H1 (cell line): ENCODE results near the gene ACRV1. TPM values are rescaled to one million over a fixed set of nuclear protein-coding genes. Genes with fewer than 3 reads are reported as not detected.

Experiments used
- CTCF ChIA-PET: fragments of 300-600 bp; sonication (Branson Sonifier 250); formaldehyde crosslinking; loops from one replicate; lab custom pipeline; 2021; ENCODE audit not compliant: partially characterized antibody; lab: Charles Lee
- POLR2A ChIA-PET: fragments of 300-600 bp; sonication (Branson Sonifier 250); formaldehyde crosslinking; loops from one replicate; lab custom pipeline; 2021; ENCODE audit warnings: inconsistent platforms; ENCODE audit not compliant: partially characterized antibody; lab: Charles Lee
- DNase-seq, 2 experiments: peaks; one replicate each; pipeline versions ENCODE4 v3.0.0 to v3.0.0-alpha.2; 2010 to 2022; ENCODE audit warnings: low spot score in 2 of 2, low read depth in 1 of 2, mixed read lengths in 1 of 2
- FAIRE-seq: peaks from 2 replicates; lab custom pipeline; 2011; peaks lifted over from hg19 to GRCh38; lab: Jason Lieb, UNC
- H2AFZ ChIP-seq: 2 replicates; pipeline ENCODE4 v1.8.1; 2012; ENCODE audit warnings: low read length, inconsistent platforms
- H2AK5ac ChIP-seq: 2 replicates; pipeline ENCODE4 v1.6.1; 2013; ENCODE audit warnings: low read depth, low read length
- H2BK120ac ChIP-seq: replicated peaks from 2 replicates; pipeline ENCODE3; 2013; ENCODE audit warnings: low read depth, low read length, inconsistent platforms
- H2BK12ac ChIP-seq: 2 replicates; pipeline ENCODE4 v1.6.1; 2013; ENCODE audit warnings: low read depth, low read length
- H2BK15ac ChIP-seq: 2 replicates; pipeline ENCODE4 v1.6.1; 2013; ENCODE audit warnings: low read length
- H2BK20ac ChIP-seq: 2 replicates; pipeline ENCODE4 v1.6.1; 2013; ENCODE audit warnings: low read length
- H2BK5ac ChIP-seq: 2 replicates; pipeline ENCODE4 v1.6.1; 2013; ENCODE audit warnings: low read depth, low read length
- H3K14ac ChIP-seq: 2 replicates; pipeline ENCODE4 v1.6.1; 2013; ENCODE audit warnings: inconsistent platforms; ENCODE audit not compliant: insufficient read length
- H3K18ac ChIP-seq: 2 replicates; pipeline ENCODE4 v1.6.1; 2013; ENCODE audit warnings: low read length; ENCODE audit errors: extremely low read depth
- H3K23ac ChIP-seq: 2 replicates; pipeline ENCODE4 v1.6.1; 2013; ENCODE audit warnings: inconsistent platforms; ENCODE audit not compliant: insufficient read length
- H3K23me2 ChIP-seq: 2 replicates; pipeline ENCODE4 v1.6.1; 2013; ENCODE audit warnings: low read depth, low read length
- H3K27ac ChIP-seq: 2 replicates; pipeline ENCODE4 v1.6.1; 2011; ENCODE audit warnings: low read depth, low read length, inconsistent platforms
- H3K27me3 ChIP-seq, 4 experiments: replicated peaks in 1 of 4; 1 replicate in 1 of 4; 2 replicates in 3 of 4; pipeline versions ENCODE4 v1.6.1 to v1.8.1; 2011 to 2013; ENCODE audit warnings: low read length in 3 of 4, mild to moderate bottlenecking in 3 of 4, inconsistent platforms in 2 of 4, mixed read lengths in 2 of 4, moderate library complexity in 1 of 4; ENCODE audit not compliant: control insufficient read depth in 3 of 4, insufficient read depth in 3 of 4; ENCODE audit errors: extremely low read depth in 1 of 4
- H3K36me3 ChIP-seq, 4 experiments: 2 replicates each; pipeline versions ENCODE4 v1.6.1 to v1.8.1; 2011 to 2013; ENCODE audit warnings: mild to moderate bottlenecking in 4 of 4, low read length in 3 of 4, moderate library complexity in 2 of 4, control low read depth in 1 of 4, inconsistent platforms in 1 of 4; ENCODE audit not compliant: insufficient read depth in 4 of 4, control insufficient read depth in 2 of 4
- H3K4ac ChIP-seq: replicated peaks from 2 replicates; pipeline ENCODE3; 2013; ENCODE audit warnings: low read length, low read depth, mixed read lengths, inconsistent platforms; ENCODE audit not compliant: insufficient read length
- H3K4me1 ChIP-seq, 4 experiments: replicated peaks in 1 of 4; 1 replicate in 1 of 4; 2 replicates in 3 of 4; pipeline versions ENCODE4 v1.6.1 to v1.8.1; 2011 to 2013; ENCODE audit warnings: low read length in 3 of 4, inconsistent platforms in 2 of 4, mixed read lengths in 1 of 4; ENCODE audit not compliant: insufficient read depth in 4 of 4, control insufficient read depth in 3 of 4
- H3K4me2 ChIP-seq, 2 experiments: 2 replicates each; pipeline versions ENCODE4 v1.6.1 to v1.8.1; 2011 to 2013; ENCODE audit warnings: low read depth in 2 of 2, low read length in 2 of 2, control low read depth in 1 of 2, inconsistent platforms in 1 of 2, mild to moderate bottlenecking in 1 of 2; ENCODE audit not compliant: insufficient read depth in 1 of 2
- H3K4me3 ChIP-seq, 4 experiments: fragments of 200-600, 300-600 bp in 1 of 4; sonication (generic), shearing (Covaris generic), sonication (Bioruptor Twin) in 1 of 4; 2 replicates each; pipeline versions ENCODE4 v1.5.1 to v1.8.1; 2011 to 2016; ENCODE audit warnings: low read length in 4 of 4, low read depth in 3 of 4, control low read depth in 2 of 4, inconsistent platforms in 2 of 4, mild to moderate bottlenecking in 2 of 4, mixed read lengths in 1 of 4, moderate library complexity in 1 of 4; ENCODE audit not compliant: insufficient read depth in 2 of 4; ENCODE audit errors: extremely low read depth in 1 of 4
- H3K56ac ChIP-seq: replicated peaks from 2 replicates; pipeline ENCODE3; 2013; ENCODE audit warnings: low read depth, mild to moderate bottlenecking, mixed read lengths, low read length, inconsistent platforms; ENCODE audit not compliant: insufficient read length
- H3K79me1 ChIP-seq: 2 replicates; pipeline ENCODE4 v1.6.1; 2013; ENCODE audit warnings: low read depth, low read length, control low read depth
- H3K79me2 ChIP-seq, 2 experiments: 2 replicates each; pipeline versions ENCODE4 v1.6.1 to v1.8.1; 2012 to 2013; ENCODE audit warnings: low read length in 2 of 2, mild to moderate bottlenecking in 2 of 2, inconsistent platforms in 1 of 2; ENCODE audit not compliant: insufficient read depth in 2 of 2, control insufficient read depth in 1 of 2
- H3K9ac ChIP-seq, 4 experiments: replicated peaks in 1 of 4; 1 replicate in 1 of 4; 2 replicates in 3 of 4; pipeline versions ENCODE4 v1.6.1 to v1.8.1; 2011 to 2013; ENCODE audit warnings: low read depth in 3 of 4, low read length in 3 of 4, control low read depth in 2 of 4, mild to moderate bottlenecking in 2 of 4, moderate library complexity in 2 of 4, inconsistent platforms in 1 of 4; ENCODE audit errors: extremely low read depth in 1 of 4
- H3K9me3 ChIP-seq, 2 experiments: 2 replicates each; pipeline versions ENCODE4 v1.6.1 to v1.8.1; 2012 to 2013; ENCODE audit warnings: mild to moderate bottlenecking in 2 of 2, moderate library complexity in 2 of 2, control low read depth in 1 of 2, inconsistent platforms in 1 of 2, low read depth in 1 of 2, low read length in 1 of 2, mixed read lengths in 1 of 2; ENCODE audit not compliant: insufficient read depth in 2 of 2
- H4K20me1 ChIP-seq, 2 experiments: replicated peaks in 1 of 2; 2 replicates each; pipeline versions ENCODE3 to v1.8.1; 2011 to 2013; ENCODE audit warnings: inconsistent platforms in 2 of 2, low read length in 2 of 2, mild to moderate bottlenecking in 1 of 2; ENCODE audit not compliant: insufficient read depth in 2 of 2, control insufficient read depth in 1 of 2
- H4K5ac ChIP-seq: 2 replicates; pipeline ENCODE4 v1.6.1; 2013; ENCODE audit warnings: low read length, low read depth, mixed read lengths, inconsistent platforms; ENCODE audit not compliant: insufficient read length
- H4K8ac ChIP-seq: 2 replicates; pipeline ENCODE4 v1.8.0; 2013; ENCODE audit warnings: mild to moderate bottlenecking, moderate library complexity, low read length, inconsistent platforms; ENCODE audit not compliant: insufficient read depth; ENCODE audit errors: extremely low read depth
- H4K91ac ChIP-seq: replicated peaks from 2 replicates; pipeline ENCODE3; 2013; ENCODE audit warnings: low read length, mixed read lengths, inconsistent platforms; ENCODE audit not compliant: insufficient read length
- BACH1 ChIP-seq: IDR thresholded peaks from 2 replicates; pipeline ENCODE4 v1.6.1; 2012; ENCODE audit warnings: low read length, improper control_type of control experiment
- BRCA1 ChIP-seq: IDR thresholded peaks from 2 replicates; pipeline ENCODE4 v1.6.1; 2012; ENCODE audit warnings: low read depth, low read length, improper control_type of control experiment
- CBX5 ChIP-seq: fragments of 300-800, 300-1000 bp; sonication (generic); IDR thresholded peaks from 2 replicates; pipeline ENCODE4 v1.7.1; 2016; ENCODE audit warnings: antibody characterized with exemption, low read length, low read depth
- CHD2 ChIP-seq: IDR thresholded peaks from 2 replicates; pipeline ENCODE4 v1.6.1; 2012; ENCODE audit warnings: low read length, improper control_type of control experiment
- HDAC2 ChIP-seq, 2 experiments: fragments of 300-600 bp in 1 of 2; sonication (generic) in 1 of 2; IDR thresholded peaks; 2 replicates each; pipeline ENCODE4 v1.6.1; 2011 to 2012; ENCODE audit warnings: low read depth in 2 of 2, low read length in 2 of 2, mild to moderate bottlenecking in 2 of 2, moderate library complexity in 2 of 2, borderline replicate concordance in 1 of 2, inconsistent platforms in 1 of 2
- JUN ChIP-seq: IDR thresholded peaks from 2 replicates; pipeline ENCODE4 v1.6.1; 2011; ENCODE audit warnings: low read depth, mild to moderate bottlenecking, improper control_type of control experiment, low read length
- SIN3A ChIP-seq, 2 experiments: IDR thresholded peaks in 1 of 2; conservative IDR thresholded peaks in 1 of 2; 2 replicates each; pipeline ENCODE4 v1.6.1; 2011 to 2012; ENCODE audit warnings: low read length in 2 of 2, improper control_type of control experiment in 1 of 2, low read depth in 1 of 2, mild to moderate bottlenecking in 1 of 2
- SP4 ChIP-seq: IDR thresholded peaks from 2 replicates; pipeline ENCODE4 v1.6.1; 2012; ENCODE audit warnings: low read length, inconsistent platforms
- WGBS, 2 experiments: shearing (Covaris generic) in 1 of 2; methylation state at CpG; one replicate each; pipeline versions ENCODE4 v1.1.6 to v1.1.7; 2013 to 2015; ENCODE audit warnings: low lambda C conversion rate in 2 of 2, mixed read lengths in 2 of 2, inconsistent platforms in 1 of 2, low coverage in 1 of 2, missing lambda C conversion rate in 1 of 2; ENCODE audit not compliant: insufficient replicate concordance in 2 of 2, insufficient coverage in 1 of 2, insufficient read length in 1 of 2; ENCODE audit errors: extremely low coverage in 1 of 2, missing lambda C conversion rate in 1 of 2; 5-methylcytosine and 5-hydroxymethylcytosine counted together
- polyA plus RNA-seq, 7 experiments: library from polyadenylated mRNA; depleted of rRNA in 3 of 7; stranded (reverse) in 5 of 7; unstranded in 2 of 7; fragments of >200 nt in 5 of 7; fragments of 200-250 nt in 2 of 7; gene quantifications; 1 replicate in 5 of 7; 2 replicates in 1 of 7; 4 replicates in 1 of 7; pipeline versions ENCODE4 v1.2.1 to v1.2.3, GENCODE V29; 2011 to 2013; ENCODE audit warnings: missing spikeins in 2 of 7, mixed read lengths in 2 of 7
- total RNA-seq: library from RNA; stranded (reverse); fragmentation: NEBNext Ultra II Directional; extraction: Animal tissue kit (Norgen Biotek cat#: 25700); gene quantifications from 2 replicates; pipeline ENCODE4 v1.2.1, GENCODE V29; 2021

Gene ACRV1
- total and polyA plus RNA-seq, 2 of the 8 experiments (the other 6 are each of a cell fraction or from before 2014, with no cell fraction given): 0.06 TPM; not detected in 1

GRCh38 chr11:125694951-125695350, 14.3 kb upstream of the ACRV1 start:
- Histone ChIP-seq H3K18ac (no peak overlapping the region), H2AFZ (no peak overlapping the region), H3K56ac (no peak overlapping the region), H3K4me3 (no peak overlapping the region), H3K36me3 (no peaks in the 10 kb centered on the region), H3K4me2 (no peak overlapping the region), H3K23ac (no peak overlapping the region), H2AK5ac (no peak overlapping the region), H4K91ac (no peak overlapping the region), H3K9me3 (no peaks in the 10 kb centered on the region), H4K5ac (no peak overlapping the region), H3K79me2 (no peaks in the 10 kb centered on the region), H3K4me1 (no peaks in the 10 kb centered on the region), H2BK12ac (no peak overlapping the region), H3K27ac (no peak overlapping the region), H3K23me2 (no peaks in the 10 kb centered on the region), H2BK5ac (no peak overlapping the region), H2BK20ac (no peak overlapping the region), H4K20me1 (no peaks in the 10 kb centered on the region), H3K27me3 (no peaks in the 10 kb centered on the region), H3K9ac (no peak overlapping the region), H3K4ac (no peak overlapping the region), H3K14ac (no peak overlapping the region), H2BK15ac (no peak overlapping the region), H2BK120ac (no peak overlapping the region), H3K79me1 (no peaks in the 10 kb centered on the region), H4K8ac (no peak overlapping the region)
- CTCF ChIA-PET: interaction anchor here (0.9 kb wide), 1 partner anchor 15 kb away, joined by 3 read pairs; no protein-coding TSS in a partner anchor
- no peak for FAIRE-seq
- TF ChIP-seq CHD2 (no peak), CBX5 (no peak), SIN3A (conservative IDR thresholded peaks at IDR 0.05 in 1 of 2, IDR thresholded peaks at IDR 0.05 in 1 of 2; ENCODE audit: low read depth in 1 of 2, low read length in 2 of 2) (no peak), BACH1 (no peak), SP4 (no peak), HDAC2 (IDR thresholded peaks at IDR 0.05; ENCODE audit: borderline replicate concordance in 1 of 2, low read depth in 2 of 2, low read length in 2 of 2) (no peak), BRCA1 (no peak), JUN (no peak)
- WGBS, 2 experiments: 92% methylated on average over 2 of the region's 2 CpGs; no CpG with 5 or more reads in 1 of the 2 experiments
- DNase-seq: no peak
- POLR2A ChIA-PET: no interaction called here
